GM19240 (cell line): Measurements from ENCODE around the gene ZNF503.

ENCODE experiments used
- DNase-seq: peaks from one replicate; pipeline ENCODE4 v3.0.0; 2011; ENCODE audit warnings: low spot score; ENCODE audit not compliant: insufficient read length

ZNF503 gene

GRCh38 chr10:75356484-75356883 lies 45.1 kb downstream of the ZNF503 start:
- DNase-seq: no peak

- DNase-seq: no peak
These were observed 45.9 kb downstream of the ZNF503 start for GRCh38 chr10:75355706-75356105.

- DNase-seq: no peak
These were observed 48.4 kb downstream of the ZNF503 start for GRCh38 chr10:75353183-75353582.

- no peak for DNase-seq
These were observed 48.9 kb downstream of the ZNF503 start for GRCh38 chr10:75352650-75353049.

GRCh38 chr10:75351637-75352036 lies 49.9 kb downstream of the ZNF503 start:
- no peak for DNase-seq

GRCh38 chr10:75350791-75351190 lies 50.8 kb downstream of the ZNF503 start:
- no peak for DNase-seq
